ENCODE measurements around the gene CCSER2.

GRCh38 chr10:84368828-84369227 is 40.4 kb downstream of the CCSER2 start:
- TF ChIP-seq ARNTL (CRISPR knock-in tag; IDR thresholded peaks at IDR 0.05; ENCODE audit: borderline replicate concordance, low read depth) = no peak
- TF ChIP-seq TCF4 (CRISPR knock-in tag; IDR thresholded peaks at IDR 0.05; ENCODE audit: borderline replicate concordance) = no peak
- no peak for TF ChIP-seq RARB (CRISPR knock-in tag; IDR thresholded peaks at IDR 0.05)
- no peak for TF ChIP-seq ZFP3 (CRISPR knock-in tag; IDR thresholded peaks at IDR 0.05)
- no peak for TF ChIP-seq PPARA (CRISPR knock-in tag; IDR thresholded peaks at IDR 0.05; ENCODE audit: borderline replicate concordance)
- TF ChIP-seq ZNF70 (CRISPR knock-in tag; IDR thresholded peaks at IDR 0.05) = no peak
- no peak for TF ChIP-seq POU6F1 (CRISPR knock-in tag; IDR thresholded peaks at IDR 0.05; ENCODE audit: borderline replicate concordance, low read depth)
- TF ChIP-seq ZFP30 (CRISPR knock-in tag; IDR thresholded peaks at IDR 0.05) = no peak

Data from SK-N-SH treated with all-trans-retinoic acid at 6 μM for 48 hours (cell line).